CD4-positive, alpha-beta T cell treated with Interferon gamma for 1 hour (primary cell): ENCODE measurements around the gene NCOR2.

Experiments used
- DNase-seq: peaks from one replicate; pipeline ENCODE4 v3.0.0-alpha.2; 2020

The NCOR2 gene

GRCh38 chr12:124557518-124558223 lies 9.7 kb downstream of the NCOR2 start:
- DNase-seq: no peak

GRCh38 chr12:124556896-124557501 lies 10.4 kb downstream of the NCOR2 start:
- DNase-seq: no peak

- DNase-seq: no peak
These were observed 11.3 kb downstream of the NCOR2 start for GRCh38 chr12:124556074-124556466.

GRCh38 chr12:124555168-124556073 lies 12.0 kb downstream of the NCOR2 start:
- DNase-seq: no peak

- no peak for DNase-seq
These were observed 12.9 kb downstream of the NCOR2 start for GRCh38 chr12:124554429-124555029.

- DNase-seq: no peak
These were observed 13.5 kb downstream of the NCOR2 start for GRCh38 chr12:124553862-124554428.

GRCh38 chr12:124551268-124552144 lies 15.9 kb downstream of the NCOR2 start:
- DNase-seq: peak; percentile 45

GRCh38 chr12:124550123-124551089 lies 17.0 kb downstream of the NCOR2 start:
- DNase-seq: no peak

- DNase-seq: no peak
These were observed 17.8 kb downstream of the NCOR2 start for GRCh38 chr12:124549629-124550028.

- DNase-seq: no peak
These were observed 18.5 kb downstream of the NCOR2 start for GRCh38 chr12:124548854-124549378.

GRCh38 chr12:124547626-124548025 lies 19.8 kb downstream of the NCOR2 start:
- DNase-seq: no peak

- peak; percentile 43 for DNase-seq
These were observed 21.6 kb downstream of the NCOR2 start for GRCh38 chr12:124545508-124546418.

GRCh38 chr12:124544983-124545382 lies 22.4 kb downstream of the NCOR2 start:
- no peak for DNase-seq

GRCh38 chr12:124544311-124544970 lies 23.0 kb downstream of the NCOR2 start:
- DNase-seq: no peak

GRCh38 chr12:124543590-124544310 lies 23.7 kb downstream of the NCOR2 start:
- no peak for DNase-seq

- peak; percentile 56 for DNase-seq
These were observed 24.3 kb downstream of the NCOR2 start for GRCh38 chr12:124543052-124543589.
